GM18508 (cell line): ENCODE results near the gene ZNF221.
"Not testable (repeated sequence)": the region's sequence is repeated elsewhere in the genome, so short reads cannot be mapped to it uniquely, and the experiment has no call there.

Experiments used
- ATAC-seq: cut with Tn5 transposase; IDR thresholded peaks from one replicate; pipeline ENCODE4 v1.9.1; 2021; ENCODE audit warnings: moderate number of reproducible peaks; ENCODE audit not compliant: insufficient read depth, unreplicated experiment

The ZNF221 gene

GRCh38 chr19:43950834-43951645, at the start of gene ZNF221:
Gene ZNF221 (plus strand): TSS chr19:43951228. CDS start chr19:43962727, 11,499 bp downstream.
- ATAC-seq, result peak; percentile 75

DNA sequence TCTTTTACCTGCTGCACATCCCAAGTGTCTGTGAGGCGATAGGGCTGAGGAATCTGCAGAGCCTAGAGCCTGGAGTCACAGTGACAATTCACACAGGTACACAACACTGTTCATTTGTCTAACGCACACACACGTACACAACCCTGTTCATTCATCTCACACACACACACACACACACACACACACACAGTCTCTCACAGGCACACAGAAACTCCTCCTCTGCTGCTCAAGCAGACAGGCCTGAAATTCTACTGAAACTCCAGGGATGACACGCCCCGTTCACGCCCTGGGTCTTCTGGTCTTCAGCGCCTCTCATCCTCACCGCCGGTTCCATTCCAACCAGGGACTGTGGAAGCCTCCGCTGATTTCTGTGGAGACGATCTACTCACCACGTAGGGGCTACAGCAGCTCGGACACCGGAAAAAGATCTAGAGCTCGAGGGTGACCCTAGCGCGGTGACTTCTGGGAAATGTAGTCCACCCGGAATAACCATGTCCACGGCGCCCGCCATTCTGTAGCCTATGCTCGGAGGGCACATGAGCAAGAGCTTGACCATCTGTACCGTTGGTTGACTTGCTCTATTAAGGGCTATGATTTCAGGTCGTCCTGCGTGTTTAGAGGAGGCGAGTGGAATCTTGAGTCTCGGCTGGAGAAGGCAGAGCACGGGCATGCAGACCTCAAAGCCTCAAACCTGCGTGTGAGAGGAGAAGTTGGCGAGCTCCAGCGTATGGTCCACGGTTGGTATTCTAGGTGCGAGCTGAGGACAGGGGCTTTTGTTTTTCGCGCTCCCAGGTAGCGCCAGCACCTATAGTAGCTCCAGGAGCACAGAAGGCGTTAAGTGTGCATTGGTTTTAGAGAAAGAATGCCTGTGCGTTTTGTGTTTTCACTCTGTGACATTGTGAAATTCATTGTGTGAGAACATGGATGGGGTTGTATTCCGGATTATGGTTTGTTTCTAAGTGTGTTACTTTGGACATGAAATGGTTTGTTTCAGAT, 49.3 kb upstream of the ZNF221 start:
- ATAC-seq, result peak; percentile 65

DNA sequence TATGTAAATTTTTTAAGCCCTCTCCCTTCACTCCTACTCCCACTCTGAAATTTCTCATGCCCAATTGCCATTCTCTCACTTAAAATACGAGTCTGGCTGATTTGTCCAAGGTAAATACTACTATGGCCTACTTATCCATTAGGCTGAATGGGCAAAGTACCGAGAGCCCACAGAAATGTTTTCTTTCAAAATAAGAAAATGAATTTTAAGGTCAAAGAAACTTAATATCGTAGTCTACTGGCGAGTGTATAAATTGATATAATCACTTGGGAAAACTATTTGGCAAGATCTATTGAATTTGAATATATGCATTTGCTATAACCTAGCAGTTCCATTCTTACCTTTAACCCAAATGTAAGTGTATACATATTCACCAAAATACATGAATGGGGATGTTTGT, 48.6 kb upstream of the ZNF221 start:
- ATAC-seq, result no peak

DNA sequence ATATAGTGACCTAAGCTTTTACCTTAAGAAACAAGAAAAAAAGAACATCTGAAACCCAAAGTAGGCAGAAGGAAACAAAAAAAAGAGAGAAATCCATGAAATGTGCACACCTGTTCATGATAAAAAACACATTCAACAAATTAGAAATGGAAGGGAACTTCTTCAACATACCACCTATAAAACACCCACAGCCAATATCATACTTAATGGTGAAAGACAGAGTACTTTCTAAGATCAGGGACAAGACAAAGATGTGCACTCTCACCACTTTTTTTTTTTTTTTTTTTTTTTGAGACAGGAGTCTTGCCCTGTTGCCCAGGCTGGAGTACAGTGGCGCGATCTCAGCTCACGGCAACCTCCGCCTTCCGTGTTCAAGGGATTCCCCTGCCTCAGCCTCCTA, 45.1 kb upstream of the ZNF221 start:
- no peak for ATAC-seq

- no peak for ATAC-seq
Measured at GRCh38 chr19:43906774-43907173, 44.3 kb upstream of the ZNF221 start.

- no peak for ATAC-seq
Measured at GRCh38 chr19:43908659-43909058, 42.4 kb upstream of the ZNF221 start.

DNA sequence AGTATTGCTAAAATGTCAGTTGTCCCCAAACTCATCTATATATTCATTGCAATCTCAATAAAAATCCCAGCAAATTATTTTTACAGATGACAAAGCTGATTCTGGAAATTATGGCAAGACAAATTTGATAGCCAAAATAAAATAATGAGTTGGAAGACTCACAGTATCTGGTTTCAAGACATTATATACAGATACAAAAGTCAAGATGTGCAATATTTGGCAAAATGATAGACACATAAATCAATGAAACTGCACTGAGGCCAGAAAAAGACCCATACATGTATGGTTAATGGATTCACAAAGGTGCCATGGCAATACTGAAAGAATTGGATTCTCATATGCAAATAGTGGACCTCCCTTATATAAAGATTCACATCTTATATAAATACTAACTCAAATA, 40.1 kb upstream of the ZNF221 start:
- no peak for ATAC-seq

DNA sequence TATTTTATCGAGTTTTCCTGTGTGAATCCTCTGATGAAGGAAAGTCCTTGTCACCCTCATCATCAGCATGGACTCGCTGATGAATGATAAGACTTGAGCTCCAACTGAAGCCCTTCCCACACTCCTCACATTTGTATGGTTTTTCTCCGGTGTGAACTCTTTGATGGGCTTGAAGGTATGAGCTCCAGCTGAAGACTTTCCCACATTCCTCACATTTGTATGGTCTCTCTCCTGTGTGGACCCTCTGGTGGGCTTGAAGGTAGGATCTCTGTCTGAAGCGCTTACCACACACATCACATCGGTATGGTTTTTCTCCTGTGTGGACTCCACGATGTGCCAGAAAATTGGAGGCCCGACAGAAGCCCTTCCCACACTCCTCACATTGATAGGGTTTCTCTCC, 37.6 kb upstream of the ZNF221 start:
- no peak for ATAC-seq

- no peak for ATAC-seq
Measured at GRCh38 chr19:43914051-43914450, 37.0 kb upstream of the ZNF221 start.

GRCh38 chr19:43923875-43924274, 27.2 kb upstream of the ZNF221 start:
- ATAC-seq, result no peak

GRCh38 chr19:43928820-43929219, 22.2 kb upstream of the ZNF221 start:
- no peak for ATAC-seq

DNA sequence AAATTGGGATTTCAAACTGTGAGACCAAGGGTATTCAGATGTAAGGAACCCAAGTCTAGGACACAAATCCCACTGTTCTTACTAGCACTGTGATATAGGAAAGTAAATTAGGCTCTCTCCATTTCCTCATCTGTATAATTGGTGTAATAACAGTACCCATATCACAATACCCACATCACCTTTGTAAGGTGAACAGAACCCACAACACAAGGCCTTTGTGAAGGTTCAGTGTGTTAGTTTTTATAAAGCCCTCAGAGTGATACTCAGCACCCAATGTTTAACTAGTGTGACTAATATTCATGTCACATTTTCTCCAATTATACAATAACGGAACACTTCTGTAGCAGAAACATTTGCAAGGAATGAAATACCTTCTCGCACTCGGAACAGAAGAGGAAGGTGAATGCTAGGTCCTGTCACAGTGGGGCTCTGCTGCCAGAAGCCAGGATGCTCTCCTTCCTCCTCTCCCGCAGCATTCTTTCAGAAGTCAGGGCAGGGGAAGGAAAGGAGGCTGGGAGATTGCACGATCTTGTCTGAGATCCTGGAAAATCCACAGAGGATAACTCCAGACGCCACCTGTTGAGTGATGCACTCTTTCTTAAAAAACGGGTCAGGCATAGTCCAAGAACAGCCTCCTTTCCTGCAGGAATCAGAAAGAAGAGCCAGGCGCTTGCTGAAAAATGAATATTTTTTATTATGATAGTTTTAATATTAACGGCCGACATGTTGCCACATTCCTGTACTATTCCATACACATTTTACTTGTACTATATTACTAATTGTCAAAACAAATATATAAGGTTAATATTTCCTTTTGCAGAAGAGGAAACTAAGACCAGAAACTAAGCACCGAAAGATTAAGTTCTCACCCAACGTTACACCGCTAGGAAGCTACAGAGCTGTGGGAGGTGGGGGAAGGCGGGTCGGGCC, 16.7 kb upstream of the ZNF221 start:
- no peak for ATAC-seq

- peak; percentile 72 for ATAC-seq
Measured at GRCh38 chr19:43934985-43935708, 15.9 kb upstream of the ZNF221 start, which contains the start of gene ZNF45. Gene ZNF45 (minus strand): TSS chr19:43935282. CDS start chr19:43922185, 13,097 bp downstream.

GRCh38 chr19:43936188-43936587, 14.8 kb upstream of the ZNF221 start:
- no peak for ATAC-seq

- no peak for ATAC-seq
Measured at GRCh38 chr19:43939557-43940260, 11.3 kb upstream of the ZNF221 start.

DNA sequence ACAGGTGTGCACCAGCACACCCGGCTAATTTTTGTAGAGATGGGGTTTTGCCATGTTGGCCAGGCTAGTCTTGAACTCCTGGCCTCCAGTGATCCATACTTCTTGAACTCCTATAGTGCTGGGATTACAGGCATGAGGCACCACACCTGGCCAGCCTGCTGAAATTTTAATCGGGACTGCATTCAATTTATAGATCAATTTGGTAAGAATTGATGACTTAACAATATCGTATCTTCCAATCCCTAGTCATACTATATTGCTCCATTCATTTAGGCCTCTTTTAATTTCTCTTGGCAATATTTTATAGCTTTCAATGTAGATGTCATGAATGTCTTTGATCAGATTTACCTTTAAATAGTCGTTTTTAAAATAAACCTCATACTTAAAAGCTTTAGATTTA, 10.3 kb upstream of the ZNF221 start:
- no peak for ATAC-seq

DNA sequence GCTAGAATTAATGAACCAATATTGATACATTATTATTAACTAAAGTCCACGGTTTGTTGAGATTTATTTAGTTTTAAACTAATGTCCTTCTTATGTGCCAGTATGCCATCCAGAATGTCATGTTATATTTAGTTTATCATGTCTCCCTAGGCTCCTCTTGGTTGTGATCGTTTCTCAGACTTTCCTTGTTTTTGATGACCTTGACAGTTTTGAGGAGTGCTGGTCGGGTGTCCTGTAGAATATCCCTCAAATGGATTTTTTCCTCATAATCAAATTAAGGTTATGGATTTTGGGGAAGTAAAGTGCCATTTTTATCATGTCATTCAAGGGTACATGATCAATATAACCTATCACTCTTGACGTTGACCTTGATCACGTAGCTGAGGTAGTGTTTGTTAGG, 9.8 kb upstream of the ZNF221 start:
- ATAC-seq, result no peak

- not testable (repeated sequence) for ATAC-seq
Measured at GRCh38 chr19:43947412-43947811, 3.6 kb upstream of the ZNF221 start.

GRCh38 chr19:43949803-43950202, 1.2 kb upstream of the ZNF221 start:
- not testable (repeated sequence) for ATAC-seq
